ENCODE results near the gene SEC16A.

SEC16A gene

DNA sequence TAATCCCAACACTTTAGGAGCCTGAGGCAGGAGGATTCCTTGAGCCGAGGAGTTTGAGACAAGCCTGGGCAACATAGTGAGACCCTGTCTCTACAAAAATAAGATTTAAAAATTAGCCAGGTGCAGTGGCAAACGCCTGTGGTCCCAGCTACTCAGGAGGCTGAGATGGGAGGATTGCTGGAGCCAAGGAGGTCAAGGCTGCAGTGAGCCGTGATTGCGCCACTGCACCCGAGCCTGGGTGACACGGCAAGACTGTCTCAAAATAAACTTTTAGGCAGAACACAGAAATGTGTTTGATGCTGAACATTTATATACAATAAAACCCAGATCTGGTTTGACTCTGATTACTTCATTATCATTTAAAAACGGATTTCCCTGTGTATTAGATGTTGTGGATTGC lies 77.4 kb downstream of the SEC16A start:
- TF ChIP-seq, protein P1, sequence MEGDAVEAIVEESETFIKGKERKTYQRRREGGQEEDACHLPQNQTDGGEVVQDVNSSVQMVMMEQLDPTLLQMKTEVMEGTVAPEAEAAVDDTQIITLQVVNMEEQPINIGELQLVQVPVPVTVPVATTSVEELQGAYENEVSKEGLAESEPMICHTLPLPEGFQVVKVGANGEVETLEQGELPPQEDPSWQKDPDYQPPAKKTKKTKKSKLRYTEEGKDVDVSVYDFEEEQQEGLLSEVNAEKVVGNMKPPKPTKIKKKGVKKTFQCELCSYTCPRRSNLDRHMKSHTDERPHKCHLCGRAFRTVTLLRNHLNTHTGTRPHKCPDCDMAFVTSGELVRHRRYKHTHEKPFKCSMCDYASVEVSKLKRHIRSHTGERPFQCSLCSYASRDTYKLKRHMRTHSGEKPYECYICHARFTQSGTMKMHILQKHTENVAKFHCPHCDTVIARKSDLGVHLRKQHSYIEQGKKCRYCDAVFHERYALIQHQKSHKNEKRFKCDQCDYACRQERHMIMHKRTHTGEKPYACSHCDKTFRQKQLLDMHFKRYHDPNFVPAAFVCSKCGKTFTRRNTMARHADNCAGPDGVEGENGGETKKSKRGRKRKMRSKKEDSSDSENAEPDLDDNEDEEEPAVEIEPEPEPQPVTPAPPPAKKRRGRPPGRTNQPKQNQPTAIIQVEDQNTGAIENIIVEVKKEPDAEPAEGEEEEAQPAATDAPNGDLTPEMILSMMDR (IDR thresholded peaks at IDR 0.05; ENCODE audit: borderline replicate concordance, control extremely low read depth, extremely low read depth, insufficient read depth, missing control alignments), result no peak
- in situ Hi-C loops (cut with MboI; ENCODE audit: low sequenced_read_pairs, unreplicated experiment), result no loop called here
- DNase-seq (ENCODE audit: low spot score), result no peak

DNA sequence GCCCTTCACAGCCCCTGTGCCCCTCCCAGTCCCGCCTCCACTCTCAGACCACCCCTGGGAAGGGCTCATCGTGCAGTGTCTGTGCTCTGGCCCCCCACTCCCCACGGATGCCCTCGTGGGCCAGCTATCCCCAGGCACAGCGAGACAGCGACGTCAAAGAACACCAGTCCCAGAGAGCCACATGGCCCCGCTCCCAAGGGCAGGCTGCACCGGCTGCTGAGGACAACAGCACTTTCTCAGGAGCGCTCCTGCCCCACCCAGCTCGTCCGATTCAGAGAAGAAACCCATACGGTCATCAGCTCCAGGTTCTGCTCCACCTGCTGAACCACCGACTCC lies 78.1 kb downstream of the SEC16A start:
- in situ Hi-C loops (cut with MboI; ENCODE audit: low sequenced_read_pairs, unreplicated experiment), result no loop called here
- TF ChIP-seq, protein P1 (IDR thresholded peaks at IDR 0.05; ENCODE audit: borderline replicate concordance, control extremely low read depth, extremely low read depth, insufficient read depth, missing control alignments), result no peak
- DNase-seq (ENCODE audit: low spot score), result no peak

- in situ Hi-C loops (cut with MboI; ENCODE audit: low sequenced_read_pairs, unreplicated experiment), result no loop called here
- TF ChIP-seq, protein P1 (IDR thresholded peaks at IDR 0.05; ENCODE audit: borderline replicate concordance, control extremely low read depth, extremely low read depth, insufficient read depth, missing control alignments), result no peak
- DNase-seq (ENCODE audit: low spot score), result peak; percentile 83
These were observed 78.7 kb downstream of the SEC16A start for GRCh38 chr9:136403915-136404800.

- in situ Hi-C loops (cut with MboI; ENCODE audit: low sequenced_read_pairs, unreplicated experiment), result no loop called here
- TF ChIP-seq, protein P1 (IDR thresholded peaks at IDR 0.05; ENCODE audit: borderline replicate concordance, control extremely low read depth, extremely low read depth, insufficient read depth, missing control alignments), result no peak
- peak; percentile 85 for DNase-seq (ENCODE audit: low spot score)
These were observed 79.3 kb downstream of the SEC16A start for GRCh38 chr9:136403538-136403914.

GRCh38 chr9:136402067-136402466 lies 80.8 kb downstream of the SEC16A start:
- TF ChIP-seq, protein P1 (IDR thresholded peaks at IDR 0.05; ENCODE audit: borderline replicate concordance, control extremely low read depth, extremely low read depth, insufficient read depth, missing control alignments), result no peak
- DNase-seq (ENCODE audit: low spot score), result no peak
- in situ Hi-C loops (cut with MboI; ENCODE audit: low sequenced_read_pairs, unreplicated experiment), result no loop called here

- TF ChIP-seq, protein P1 (IDR thresholded peaks at IDR 0.05; ENCODE audit: borderline replicate concordance, control extremely low read depth, extremely low read depth, insufficient read depth, missing control alignments), result no peak
- in situ Hi-C loops (cut with MboI; ENCODE audit: low sequenced_read_pairs, unreplicated experiment), result no loop called here
- DNase-seq (ENCODE audit: low spot score), result no peak
These were observed 81.5 kb downstream of the SEC16A start for GRCh38 chr9:136401173-136401922.

Measured in GM13976 (cell line).